Activated CD8-positive, alpha-beta memory T cell treated with anti-CD3 and anti-CD28 coated beads, Interleukin-2, amount 50 U/mL, for 24 hours (primary cell): Measurements from ENCODE around the gene AKAP9.
"Not testable (repeated sequence)": the region's sequence is repeated elsewhere in the genome, so short reads cannot be mapped to it uniquely, and the experiment has no call there.

Experiments
- DNase-seq: peaks from one replicate; pipeline ENCODE4 v3.0.0-alpha.2; 2020; ENCODE audit errors: extremely low read depth

The AKAP9 gene

DNA sequence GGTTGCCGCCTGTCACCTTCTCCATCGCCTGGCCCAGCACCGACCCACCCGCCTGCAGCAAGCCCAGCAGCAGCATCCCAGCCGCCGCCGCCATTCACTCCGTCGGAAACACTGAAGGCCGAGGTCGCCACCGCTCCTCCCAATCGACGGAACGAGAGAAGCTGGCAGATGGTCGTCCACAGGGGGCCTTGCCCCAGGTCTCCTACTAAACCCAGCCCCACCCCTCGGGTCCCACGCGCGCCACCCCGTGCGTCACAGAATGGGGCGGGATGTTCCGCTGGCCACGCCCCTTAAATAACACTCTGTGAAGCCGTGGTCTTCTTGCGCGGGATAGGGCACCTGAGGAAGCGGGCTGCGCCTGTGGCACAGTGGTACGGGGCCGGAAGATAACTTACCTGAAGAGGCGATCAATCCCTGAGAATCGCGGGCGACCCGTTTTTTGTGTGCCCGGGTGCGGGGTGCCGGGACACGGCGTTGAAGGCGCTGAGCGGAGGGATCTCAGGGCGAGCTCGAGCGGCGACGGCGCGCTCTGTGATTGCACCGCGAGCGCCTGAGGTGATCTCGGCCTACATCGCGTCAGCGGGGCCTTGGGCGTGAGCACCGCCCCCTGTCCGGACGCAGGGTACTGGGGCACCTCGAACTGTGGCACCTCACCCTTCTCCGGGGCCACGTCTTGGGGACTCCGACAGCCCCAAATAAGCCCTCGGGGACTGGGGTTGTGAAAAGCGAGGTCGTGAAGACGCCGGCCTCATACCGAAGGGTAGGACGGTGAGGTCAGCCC lies 193.8 kb downstream of the AKAP9 start, which contains the start of gene CYP51A1:
CYP51A1 (minus strand) TSS at position 207 of the 781 bp plus-strand sequence; CDS start at position 94, 113 bp downstream.
- peak; percentile 83 for DNase-seq

DNA sequence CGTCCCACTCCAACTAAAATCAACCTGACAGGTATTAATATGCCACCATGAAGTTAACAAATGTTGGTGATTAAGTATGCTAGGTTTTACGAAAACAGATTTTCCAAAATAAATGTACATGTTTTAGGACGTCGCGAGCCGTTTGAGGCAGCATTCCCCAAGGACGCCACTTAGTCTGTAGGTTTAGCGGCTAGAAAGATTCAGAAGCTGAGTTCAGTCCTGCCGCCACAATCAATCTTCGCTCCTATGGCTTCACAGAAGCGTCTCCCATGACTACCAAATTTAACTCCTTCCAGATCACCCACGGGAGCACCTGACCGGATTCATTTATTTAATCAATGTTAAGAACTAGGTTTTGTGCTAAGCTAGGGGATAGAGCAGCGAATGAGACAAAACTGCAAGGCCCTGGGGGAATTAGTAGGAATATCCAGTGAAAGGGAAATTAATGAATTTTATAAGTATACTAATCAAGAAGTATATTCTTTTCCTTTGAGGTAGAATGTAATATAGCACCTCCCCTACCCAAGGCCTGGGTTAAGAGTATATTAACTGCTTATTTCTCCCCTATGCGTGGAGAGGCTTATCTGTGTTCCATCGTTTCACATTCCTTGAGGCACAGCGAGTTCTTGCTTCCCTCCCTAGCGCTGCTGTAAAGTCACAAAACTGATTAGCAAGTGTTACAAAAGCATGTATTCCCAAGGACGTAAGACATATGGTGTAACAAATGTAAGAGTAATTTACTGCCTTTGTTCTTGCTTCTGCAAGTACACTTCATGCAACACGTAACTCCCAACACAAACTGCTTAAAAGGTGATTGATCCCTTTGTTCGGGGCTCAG lies 194.6 kb downstream of the AKAP9 start:
- no peak for DNase-seq

DNA sequence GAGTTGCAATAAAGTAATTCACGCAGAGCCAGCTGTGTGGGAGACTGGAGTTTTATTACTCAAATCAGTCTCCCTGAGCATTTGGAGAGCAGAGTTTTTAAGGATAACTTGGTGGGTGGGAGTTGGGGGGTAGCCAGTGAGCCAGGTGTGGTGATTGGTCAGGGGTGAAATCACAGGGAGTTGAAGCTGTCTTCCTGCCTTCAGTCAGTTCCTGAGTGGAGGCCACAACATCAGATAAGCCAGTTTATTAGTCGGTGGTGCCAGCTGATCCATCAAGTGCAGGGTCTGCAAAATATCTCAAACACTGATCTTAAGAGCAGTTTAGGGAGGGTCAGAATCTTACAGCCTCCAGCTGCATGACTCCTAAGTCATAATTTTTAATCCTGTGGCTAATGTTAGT lies 196.9 kb downstream of the AKAP9 start:
- DNase-seq = no peak

DNA sequence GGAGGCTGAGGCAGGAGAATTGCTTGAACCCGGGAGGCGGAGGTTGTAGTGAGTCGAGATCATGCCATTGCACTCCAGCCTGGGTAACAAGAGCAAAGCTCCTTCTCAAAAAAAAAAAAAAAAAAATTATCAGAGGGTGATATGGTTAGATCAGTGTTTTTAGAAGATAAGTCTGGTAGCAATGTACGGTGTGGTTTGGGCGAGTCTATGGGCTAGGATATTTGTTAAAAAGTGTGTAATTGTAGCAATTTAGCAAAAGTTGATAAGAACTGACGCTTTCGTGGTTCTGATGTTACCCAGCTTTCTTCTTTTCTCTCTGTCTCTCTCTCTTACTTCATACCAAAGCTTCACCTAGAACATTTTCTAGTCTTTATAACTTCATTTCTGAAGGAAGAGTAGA lies 200.5 kb downstream of the AKAP9 start:
- DNase-seq = no peak

DNA sequence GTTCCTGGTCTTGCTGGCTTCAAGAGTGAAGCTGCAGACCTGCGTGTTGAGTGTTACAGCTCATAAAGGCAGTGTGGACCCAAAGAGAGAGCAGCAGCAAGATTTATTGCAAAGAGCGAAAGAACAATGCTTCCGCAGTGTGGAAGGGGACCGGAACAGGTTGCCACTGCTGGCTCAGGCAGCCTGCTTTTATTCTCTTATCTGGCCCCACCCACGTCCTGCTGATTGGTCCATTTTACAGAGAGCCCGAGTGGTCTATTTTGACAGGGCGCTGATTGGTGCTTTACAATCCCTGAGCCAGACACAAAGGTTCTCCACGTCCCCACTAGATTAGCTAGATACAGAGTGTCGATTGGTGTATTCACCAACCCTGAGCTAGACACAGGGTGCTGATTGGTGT lies 202.1 kb downstream of the AKAP9 start:
- not testable (repeated sequence) for DNase-seq

DNA sequence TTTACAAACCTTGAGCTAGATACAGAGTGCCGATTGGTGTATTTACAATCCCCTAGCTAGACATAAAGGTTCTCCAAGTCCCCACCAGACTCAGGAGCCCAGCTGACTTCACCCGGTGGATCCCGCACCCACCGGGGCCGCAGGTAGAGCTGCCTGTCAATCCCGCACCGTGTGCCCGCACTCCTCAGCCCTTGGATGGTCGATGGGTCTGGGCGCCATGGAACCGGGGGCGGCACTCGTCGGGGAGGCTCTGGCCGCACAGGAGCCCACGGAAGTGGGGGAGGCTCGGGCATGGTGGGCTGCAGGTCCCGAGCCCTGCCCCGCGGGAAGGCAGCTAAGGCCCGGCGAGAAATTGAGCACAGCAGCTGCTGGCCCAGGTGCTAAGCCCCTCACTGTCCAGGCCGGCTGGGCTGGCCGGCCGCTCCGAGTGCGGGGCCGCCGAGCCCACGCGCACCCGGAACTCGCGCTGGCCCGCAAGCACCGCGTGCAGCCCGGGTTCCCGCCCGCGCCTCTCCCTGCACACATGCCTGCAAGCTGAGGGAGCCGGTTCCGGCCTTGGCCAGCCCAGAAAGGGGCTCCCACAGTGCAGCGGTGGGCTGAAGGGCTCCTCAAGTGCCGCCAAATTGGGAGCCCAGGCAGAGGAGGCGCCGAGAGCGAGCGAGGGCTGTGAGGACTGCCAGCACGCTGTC lies 202.7 kb downstream of the AKAP9 start:
- not testable (repeated sequence) for DNase-seq

DNA sequence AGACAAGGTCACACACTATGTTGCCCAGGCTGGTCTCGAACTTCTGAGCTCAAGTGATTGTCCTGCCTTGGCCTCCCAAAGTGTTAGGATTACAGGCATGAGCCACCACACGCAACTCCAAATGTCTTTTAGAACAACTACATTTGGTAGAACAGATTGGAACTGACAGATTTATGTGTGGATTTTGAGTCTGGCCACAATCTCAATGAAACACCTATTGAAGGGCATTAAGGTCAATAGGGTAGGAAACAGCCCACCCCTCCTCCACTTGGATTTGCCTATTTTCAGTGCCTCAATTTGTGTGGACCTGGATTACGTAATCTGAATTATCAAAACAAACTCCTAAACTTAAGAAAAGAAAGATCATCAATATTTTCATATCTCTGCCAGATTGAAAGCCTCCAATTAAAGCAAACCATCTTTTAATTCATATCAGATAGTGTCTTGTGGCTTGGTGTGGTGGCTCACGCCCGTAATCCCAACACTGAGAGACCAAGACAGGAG lies 209.1 kb downstream of the AKAP9 start:
- no peak for DNase-seq

DNA sequence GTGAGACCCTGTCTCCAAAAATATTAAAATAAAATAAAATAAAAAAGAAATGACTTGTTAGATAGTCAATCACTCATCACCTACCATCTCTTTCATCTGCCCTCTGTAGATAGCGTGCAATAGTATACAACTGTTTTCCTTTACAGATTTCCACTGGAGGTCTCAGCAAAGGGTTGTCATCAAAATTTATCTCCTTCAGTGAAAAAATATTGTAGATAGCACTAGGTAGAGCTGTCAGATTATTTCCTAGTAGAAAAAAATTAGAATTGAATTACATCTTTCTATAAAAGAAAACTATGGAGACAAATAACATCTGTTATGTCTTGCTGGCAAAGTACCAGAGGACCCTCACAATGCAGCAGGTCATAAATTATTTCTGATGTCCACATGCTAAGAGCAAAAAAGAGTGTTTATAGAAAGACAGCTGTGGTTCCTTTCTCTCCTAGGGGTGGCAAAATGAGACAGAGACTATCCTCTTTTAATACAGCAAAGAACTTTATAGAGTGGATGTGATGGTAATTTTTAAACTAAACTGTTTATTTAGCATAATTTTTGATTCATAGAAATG lies 209.9 kb downstream of the AKAP9 start:
- no peak for DNase-seq

DNA sequence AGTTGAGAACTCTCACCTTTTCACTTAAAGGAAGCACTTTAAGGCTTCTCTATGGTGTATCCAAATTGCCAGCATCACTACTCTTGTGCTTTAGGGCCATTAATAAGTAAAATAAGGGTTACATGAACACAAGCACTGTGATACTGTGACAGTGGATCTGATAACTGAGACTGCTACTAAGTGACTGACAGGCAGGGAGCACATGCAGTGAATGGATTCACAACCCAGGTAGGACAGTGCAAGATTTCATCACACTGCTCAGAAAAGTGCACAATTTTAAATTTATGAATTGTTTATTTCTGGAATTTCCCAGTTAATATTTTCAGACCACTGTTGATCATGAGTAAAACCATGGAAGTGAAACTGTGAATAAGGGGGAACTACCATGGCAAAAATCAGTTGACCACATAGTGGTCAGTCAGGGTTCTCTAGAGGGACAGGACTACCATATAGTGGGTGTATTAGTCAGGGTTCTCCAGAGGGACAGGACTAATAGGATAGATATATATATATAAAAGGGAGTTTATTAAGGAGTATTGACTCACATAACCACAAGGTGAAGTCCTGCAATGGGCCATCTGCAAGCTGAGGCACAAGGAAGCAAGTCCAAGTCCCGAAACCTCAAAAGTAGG lies 214.6 kb downstream of the AKAP9 start:
- DNase-seq = no peak

DNA sequence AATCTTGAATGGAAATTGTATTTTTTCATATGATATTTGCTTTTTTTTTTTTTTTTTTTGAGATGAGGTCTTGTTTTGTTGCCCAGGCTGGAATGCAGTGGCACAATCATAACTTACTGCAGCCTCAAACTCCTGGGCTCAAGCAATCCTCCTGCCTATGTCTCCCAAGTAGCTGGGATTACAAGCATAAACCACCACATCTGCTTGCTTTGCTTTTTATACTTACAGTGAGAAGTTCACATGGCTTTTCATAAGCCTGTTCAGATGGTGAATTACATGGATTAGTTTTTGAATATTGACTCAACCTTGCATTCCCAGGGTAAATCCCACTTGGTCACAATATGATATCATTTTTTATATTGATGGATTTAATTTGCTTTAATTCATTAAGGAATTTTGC lies 216.3 kb downstream of the AKAP9 start:
- DNase-seq = no peak

DNA sequence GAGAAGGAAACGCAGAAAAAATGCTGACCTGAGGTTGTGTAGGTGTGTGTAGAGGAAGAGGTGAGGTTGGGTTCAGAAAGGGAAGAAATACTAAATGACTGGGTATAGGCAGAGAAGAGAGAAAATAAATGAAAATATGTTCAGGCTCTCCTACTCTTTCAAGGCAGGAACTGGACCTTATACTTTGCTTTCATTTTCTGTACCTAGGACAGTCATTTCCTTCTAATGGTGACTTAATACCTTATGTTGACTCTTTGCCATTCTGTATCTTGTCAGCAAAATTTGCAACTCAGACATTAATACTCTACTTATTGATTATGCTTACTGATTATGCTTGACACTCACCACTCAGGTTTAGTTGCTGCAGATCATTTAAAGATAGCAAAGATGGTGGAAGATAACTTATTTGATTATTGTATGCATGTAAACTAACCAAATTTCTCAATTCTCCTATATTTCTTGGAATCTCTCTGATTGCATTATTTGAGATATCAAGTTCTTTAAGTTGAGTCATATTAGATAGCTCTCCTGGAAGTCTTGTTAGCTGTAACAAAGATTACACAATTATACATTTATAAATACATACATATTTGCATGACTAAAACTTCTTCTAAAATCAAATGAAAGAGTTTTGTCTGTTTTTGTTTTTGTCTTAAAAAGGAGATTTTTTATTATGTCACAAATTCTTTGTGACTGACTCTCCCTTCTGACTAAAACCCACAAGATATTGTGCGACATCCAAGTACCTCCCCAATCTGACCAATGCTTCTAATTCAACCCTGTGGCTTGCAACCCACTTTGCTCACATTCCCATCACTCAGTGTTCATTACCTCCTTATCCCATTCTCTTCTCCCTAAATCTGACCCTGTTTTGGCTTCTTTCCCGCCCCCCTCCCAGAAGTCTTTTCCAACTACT lies 218.3 kb downstream of the AKAP9 start:
- no peak for DNase-seq
